GM19452 (cell line): Measurements from ENCODE around the gene KIF3A.

Experiments used
- ATAC-seq: cut with Tn5 transposase; IDR thresholded peaks from one replicate; pipeline ENCODE4 v1.9.1; 2021; ENCODE audit not compliant: unreplicated experiment

The KIF3A gene

GRCh38 chr5:132754111-132754510 lies 16.8 kb upstream of the KIF3A start:
- no peak for ATAC-seq

DNA sequence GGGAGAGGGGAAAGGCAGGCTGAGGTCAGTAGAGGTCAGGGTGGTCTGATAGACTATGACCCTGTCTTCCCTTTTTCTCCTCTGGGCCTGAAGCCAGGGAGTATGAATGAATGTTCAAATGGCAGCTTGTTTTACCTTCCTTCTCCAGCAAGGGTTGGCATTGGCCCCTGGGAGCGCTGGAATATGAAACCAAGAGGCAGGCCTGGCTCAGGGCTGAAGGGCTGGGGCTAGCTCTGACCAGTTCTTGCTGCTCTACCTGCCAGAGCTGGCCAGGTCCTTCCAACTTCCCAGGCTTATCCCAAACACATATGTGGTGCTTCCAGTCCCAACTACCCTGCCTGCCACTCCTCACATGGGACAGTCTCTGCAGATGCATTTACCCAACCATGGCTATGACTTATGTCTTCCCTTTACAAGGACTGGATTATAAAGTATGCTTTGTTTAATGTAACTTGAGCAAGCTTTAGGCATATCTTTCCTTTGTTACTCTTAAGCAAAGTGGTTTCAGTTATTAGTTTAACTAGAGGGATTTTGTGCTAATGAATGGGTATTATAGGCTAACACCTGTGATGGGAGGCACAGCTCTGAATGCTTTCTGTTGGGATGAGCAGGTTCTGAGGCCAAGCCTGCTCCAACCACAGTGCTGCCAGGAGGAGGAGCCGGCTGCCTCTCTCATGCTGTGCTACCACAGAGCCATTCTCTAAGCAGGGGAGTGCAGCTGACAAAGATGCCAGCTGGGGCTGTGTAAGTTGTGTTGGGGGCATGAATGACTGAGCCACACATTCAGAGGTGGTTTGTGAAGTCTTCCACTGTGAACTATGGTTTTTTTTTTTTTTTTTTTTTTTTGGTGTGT lies 16.0 kb upstream of the KIF3A start:
- no peak for ATAC-seq

GRCh38 chr5:132752581-132753125 lies 15.3 kb upstream of the KIF3A start:
- ATAC-seq, result no peak

DNA sequence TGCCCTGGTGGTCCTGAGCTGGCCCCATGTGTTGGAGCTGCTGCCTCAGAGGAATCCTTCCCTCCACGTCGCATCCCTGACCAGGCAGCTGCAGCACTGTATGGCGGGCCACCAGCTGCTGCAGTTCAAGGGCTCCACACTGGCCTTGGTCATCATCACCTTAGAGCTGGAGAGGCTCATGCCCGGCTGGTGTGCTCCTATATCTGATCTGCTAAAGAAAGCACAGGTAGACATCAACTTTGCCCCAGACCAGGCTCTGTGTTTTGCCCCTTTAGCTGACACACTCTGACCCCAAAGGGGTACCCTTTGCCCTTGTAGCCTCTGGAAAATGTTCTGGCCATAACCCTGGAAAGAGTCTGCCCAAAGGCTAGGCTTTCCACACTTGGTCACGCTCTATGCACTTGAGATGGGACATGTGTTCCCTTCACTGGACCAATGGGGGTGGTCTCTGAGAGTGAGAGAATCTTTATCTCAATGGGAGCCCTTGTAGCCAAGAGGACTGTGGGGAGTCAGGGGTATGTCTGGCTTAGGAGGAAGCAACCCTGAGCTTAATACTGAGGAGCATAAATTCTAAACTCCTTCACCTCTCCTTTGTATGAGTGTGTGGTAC lies 14.7 kb upstream of the KIF3A start:
- ATAC-seq, result no peak

DNA sequence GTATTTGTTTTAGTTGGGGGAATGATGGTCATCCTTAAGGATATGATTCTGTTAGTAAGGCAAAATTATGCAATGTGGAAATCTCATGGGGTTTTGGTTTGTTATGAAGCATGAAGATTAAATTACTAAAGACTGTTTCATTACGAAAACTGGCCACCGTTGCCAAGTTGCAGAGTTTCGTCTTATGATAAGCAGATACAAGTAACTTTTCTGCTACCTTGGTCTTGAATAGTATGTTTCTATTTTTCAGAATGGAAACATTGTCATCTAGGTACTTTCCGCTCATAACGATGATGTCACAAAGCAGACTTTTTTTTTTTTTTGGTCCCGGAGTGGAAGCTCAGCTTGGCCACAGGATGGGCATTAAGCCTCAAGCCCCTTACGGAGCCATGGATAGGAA lies 14.1 kb upstream of the KIF3A start:
- ATAC-seq, result no peak

DNA sequence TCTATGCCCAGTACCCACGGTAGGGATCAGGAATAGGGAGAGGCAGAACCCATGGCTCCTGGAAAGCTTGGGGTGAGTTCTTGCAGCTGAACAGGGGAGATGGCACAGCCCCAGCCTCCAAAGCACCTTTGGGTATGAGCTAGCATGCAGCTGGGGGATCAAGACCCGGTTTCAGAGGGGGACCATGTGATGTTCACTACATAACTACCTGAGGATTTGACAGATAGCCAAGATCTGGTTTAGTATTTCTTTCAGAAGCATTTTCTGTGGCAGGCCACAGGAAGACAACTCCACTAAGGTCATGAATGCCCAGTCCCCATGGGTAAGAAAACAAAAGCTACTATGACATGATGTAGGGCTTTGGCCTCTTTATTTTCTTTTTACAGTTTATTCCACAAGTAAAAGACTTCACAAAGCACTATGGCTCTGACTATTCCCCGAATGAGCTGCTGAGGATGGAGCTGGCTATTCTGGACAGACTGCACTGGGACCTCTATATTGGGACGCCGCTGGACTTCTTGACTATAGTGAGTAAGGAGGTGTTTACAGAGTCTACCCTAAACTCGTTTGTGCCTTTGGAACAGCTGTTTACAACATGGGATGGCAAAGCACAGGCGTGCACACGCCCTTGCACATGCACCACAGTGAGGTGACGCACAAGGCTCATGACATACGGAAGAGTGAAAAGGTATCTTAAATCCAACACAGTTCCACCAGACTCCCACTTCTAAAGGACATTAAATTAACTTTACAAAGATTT lies 13.3 kb upstream of the KIF3A start:
- peak; percentile 45 for ATAC-seq

- no peak for ATAC-seq
Measured at GRCh38 chr5:132749506-132749905, 12.2 kb upstream of the KIF3A start.

DNA sequence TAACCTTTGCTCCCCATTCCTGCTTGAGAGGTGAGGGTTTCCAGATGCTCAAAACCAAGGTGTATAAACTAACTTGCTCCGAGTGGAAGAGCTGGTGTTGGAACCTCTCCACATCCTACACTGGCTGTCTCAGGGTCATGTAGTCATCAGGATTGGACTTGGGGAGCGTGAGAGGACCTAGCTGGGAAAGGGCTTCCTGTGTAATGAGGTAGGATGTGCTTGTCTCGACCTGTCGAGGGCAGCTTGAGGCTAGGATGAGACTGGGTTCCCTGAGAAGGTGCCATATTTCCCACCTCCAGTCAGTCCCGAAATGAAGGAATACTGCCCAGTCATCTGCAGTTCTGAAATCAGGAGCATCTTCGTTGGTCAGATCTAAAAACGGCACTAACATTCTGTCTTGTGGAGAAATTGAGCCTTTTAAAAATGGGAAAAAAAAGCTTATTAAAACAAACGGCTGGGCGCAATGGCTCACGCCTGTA lies 11.2 kb upstream of the KIF3A start:
- no peak for ATAC-seq

- no peak for ATAC-seq
Measured at GRCh38 chr5:132747616-132748440, 10.5 kb upstream of the KIF3A start.

- ATAC-seq, result peak; percentile 52
Measured at GRCh38 chr5:132746954-132747615, 9.7 kb upstream of the KIF3A start, which contains the start of gene CCNI2. CCNI2 (plus strand) TSS chr5:132747426; CDS start chr5:132747496, 70 bp downstream.

DNA sequence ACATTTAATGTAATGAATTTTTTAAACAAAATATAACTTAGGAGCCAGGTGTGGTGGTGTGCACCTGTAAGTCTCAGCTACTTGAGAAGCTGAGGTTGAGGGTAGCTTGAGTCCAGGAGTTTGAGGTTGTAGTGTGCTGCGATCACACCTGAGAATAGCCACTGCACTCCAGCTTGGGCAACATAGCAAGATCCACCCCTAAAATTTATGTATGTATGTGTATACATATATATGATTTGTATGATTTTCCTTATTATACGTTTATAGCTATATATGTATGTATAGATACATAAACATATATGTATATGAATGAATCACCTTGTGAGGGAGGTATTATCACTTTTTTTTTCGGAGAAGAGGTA lies 9.2 kb upstream of the KIF3A start:
- no peak for ATAC-seq

DNA sequence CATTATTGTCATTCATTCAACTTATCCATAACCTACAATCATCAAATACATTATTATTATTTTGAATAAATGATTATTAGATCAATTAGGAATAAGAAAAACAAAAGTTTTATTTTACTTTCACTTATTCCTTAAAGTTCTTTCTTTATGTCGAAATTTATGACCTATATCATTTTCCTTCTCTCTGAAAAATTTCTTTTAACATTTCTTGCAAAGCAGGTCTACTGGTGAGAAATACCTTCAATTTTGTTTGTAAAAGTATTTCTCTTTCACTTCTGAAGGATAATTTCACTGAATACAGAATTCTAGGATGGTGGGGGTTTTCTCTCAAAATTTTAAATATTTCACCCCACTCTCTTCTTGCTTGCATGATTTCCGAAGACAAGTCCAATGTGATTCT lies 7.3 kb upstream of the KIF3A start:
- no peak for ATAC-seq

- ATAC-seq, result no peak
Measured at GRCh38 chr5:132742626-132743025, 5.3 kb upstream of the KIF3A start.

GRCh38 chr5:132742158-132742557 lies 4.8 kb upstream of the KIF3A start:
- ATAC-seq, result no peak

DNA sequence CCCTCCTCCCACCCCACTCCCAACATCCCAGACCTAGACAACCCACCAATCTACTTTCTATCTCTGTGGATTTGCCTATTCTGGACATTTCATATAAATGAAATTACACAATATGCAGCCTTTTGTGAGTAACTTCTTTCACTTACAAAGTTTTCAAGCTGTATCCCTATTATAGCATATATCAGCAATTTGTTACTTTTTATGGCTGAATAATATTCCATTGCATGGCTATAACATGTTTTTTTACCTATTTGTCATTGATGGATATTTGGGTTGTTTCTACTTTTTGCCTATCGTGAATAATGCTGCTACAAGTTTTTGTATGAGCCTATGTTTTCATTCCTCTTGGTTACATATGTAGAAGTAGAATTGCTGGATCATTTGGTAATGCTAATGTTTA lies 1.9 kb upstream of the KIF3A start:
- no peak for ATAC-seq

GRCh38 chr5:132737982-132738681 lies 786 bp upstream of the KIF3A start:
- ATAC-seq, result no peak

DNA sequence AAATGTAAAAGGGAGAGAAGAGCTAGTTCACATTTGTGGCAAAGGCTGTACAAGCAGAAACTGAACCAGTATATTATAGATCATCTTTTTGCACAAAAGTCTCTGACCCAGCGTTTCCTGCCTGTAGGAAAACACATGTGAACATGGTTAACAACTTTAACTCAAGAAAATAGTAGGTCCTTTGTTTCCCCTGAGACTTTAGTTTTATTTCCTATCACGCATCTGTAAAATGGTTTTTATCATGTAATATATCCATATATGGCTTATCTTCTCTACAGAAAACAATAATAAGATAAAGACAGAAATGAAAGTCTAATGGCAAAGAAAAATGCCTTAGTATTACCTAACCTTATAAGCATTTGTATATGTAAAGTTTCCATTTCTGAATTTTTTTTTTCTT lies 2.7 kb downstream of the KIF3A start:
- ATAC-seq, result no peak

- no peak for ATAC-seq
Measured at GRCh38 chr5:132733499-132734148, 3.7 kb downstream of the KIF3A start.

- no peak for ATAC-seq
Measured at GRCh38 chr5:132729896-132730295, 7.5 kb downstream of the KIF3A start.
